Fibroblast of lung (primary cell): ENCODE measurements around the gene UBE3D.

Experiments used
- EZH2 ChIP-seq: IDR thresholded peaks from 2 replicates; pipeline ENCODE4 v1.5.1; 2012; ENCODE audit warnings: low read length, control low read depth, mild to moderate bottlenecking; ENCODE audit errors: missing control alignments
- TF ChIP-seq, protein P1 (sequence below), 2 donors: IDR thresholded peaks in 1 of 2; conservative IDR thresholded peaks in 1 of 2; 1 replicate in 1 of 2; 2 replicates in 1 of 2; pipeline ENCODE4 v1.5.1; 2011 to 2012; ENCODE audit warnings: low read length in 2 of 2, control low read depth in 1 of 2, inconsistent platforms in 1 of 2, low read depth in 1 of 2, mild to moderate bottlenecking in 1 of 2

DNA sequence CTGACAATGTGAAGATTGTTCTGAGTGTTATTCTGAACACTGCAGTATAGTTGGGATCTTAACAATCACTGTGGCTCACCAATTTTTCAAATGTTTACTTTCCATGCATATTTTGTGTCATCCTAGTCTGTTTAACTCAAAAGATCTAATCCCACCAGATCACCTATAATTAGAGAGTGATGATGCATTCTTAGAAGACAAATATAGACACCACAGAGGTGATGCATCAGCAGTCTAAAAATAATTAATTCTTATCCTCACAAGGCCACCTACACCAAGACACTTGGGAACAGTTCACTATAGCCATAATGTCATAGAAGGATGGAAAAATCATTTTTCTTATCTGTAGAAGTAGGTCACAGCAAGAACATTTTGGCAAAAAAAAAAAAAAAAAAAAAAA lies 154.8 kb downstream of the UBE3D start:
- TF ChIP-seq, protein P1, sequence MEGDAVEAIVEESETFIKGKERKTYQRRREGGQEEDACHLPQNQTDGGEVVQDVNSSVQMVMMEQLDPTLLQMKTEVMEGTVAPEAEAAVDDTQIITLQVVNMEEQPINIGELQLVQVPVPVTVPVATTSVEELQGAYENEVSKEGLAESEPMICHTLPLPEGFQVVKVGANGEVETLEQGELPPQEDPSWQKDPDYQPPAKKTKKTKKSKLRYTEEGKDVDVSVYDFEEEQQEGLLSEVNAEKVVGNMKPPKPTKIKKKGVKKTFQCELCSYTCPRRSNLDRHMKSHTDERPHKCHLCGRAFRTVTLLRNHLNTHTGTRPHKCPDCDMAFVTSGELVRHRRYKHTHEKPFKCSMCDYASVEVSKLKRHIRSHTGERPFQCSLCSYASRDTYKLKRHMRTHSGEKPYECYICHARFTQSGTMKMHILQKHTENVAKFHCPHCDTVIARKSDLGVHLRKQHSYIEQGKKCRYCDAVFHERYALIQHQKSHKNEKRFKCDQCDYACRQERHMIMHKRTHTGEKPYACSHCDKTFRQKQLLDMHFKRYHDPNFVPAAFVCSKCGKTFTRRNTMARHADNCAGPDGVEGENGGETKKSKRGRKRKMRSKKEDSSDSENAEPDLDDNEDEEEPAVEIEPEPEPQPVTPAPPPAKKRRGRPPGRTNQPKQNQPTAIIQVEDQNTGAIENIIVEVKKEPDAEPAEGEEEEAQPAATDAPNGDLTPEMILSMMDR (conservative IDR thresholded peaks at IDR 0.05 in 1 of 2, IDR thresholded peaks at IDR 0.05 in 1 of 2; ENCODE audit: low read depth in 1 of 2, low read length in 2 of 2): no peak
- no peak for TF ChIP-seq EZH2
